Measurements from ENCODE around the gene GET4.

GRCh38 chr7:879093-879492 lies 2.7 kb downstream of the GET4 start:
- TF ChIP-seq CTCF (IDR thresholded peaks at IDR 0.05): no peak
- no peak for TF ChIP-seq POLR2A (IDR thresholded peaks at IDR 0.05)

Data from adrenal gland (tissue), 5 donors.